A549 treated with AZD9567 at 1 μM for 4 hours (cell line): ENCODE data around the gene ZNF302. TPM values are rescaled to one million over a fixed set of nuclear protein-coding genes. Genes with fewer than 3 reads are reported as not detected.

Source experiments
- total RNA-seq: library from RNA; stranded (reverse); fragments of 200-300 nt; extraction: Qiagen RNA extraction; gene quantifications from 5 replicates; pipeline ENCODE4 v1.2.3, GENCODE V29; 2022; ENCODE audit not compliant: insufficient read depth

ZNF302 gene
- total RNA-seq: 12.9 to 18.7 TPM (median 16.7 TPM) in 5 replicates

GRCh38 chr19:34677386-34678084, at the start of gene ZNF302:
ZNF302 (plus strand) TSS chr19:34677678; CDS start chr19:34678805, 1,127 bp downstream.

GRCh38 chr19:34676697-34677385, 637 bp upstream of the ZNF302 start, which contains the start of gene SCGB2B2:
SCGB2B2 (minus strand) TSS chr19:34677159; CDS start chr19:34594563, 82,596 bp downstream.

GRCh38 chr19:34733746-34734536, 56.5 kb downstream of the ZNF302 start, which contains the start of gene ZNF181:
ZNF181 (plus strand) TSS chr19:34734243; CDS start chr19:34735038, 795 bp downstream.

Other genes starting within 250 kb of the ZNF302 start
- 235 to 432 TPM (median 246 TPM) in 5 replicates for gene UBA2, start 249.3 kb upstream of the ZNF302 start, total RNA-seq
- gene WTIP, start 195.9 kb upstream of the ZNF302 start, total RNA-seq: 21.3 to 36.7 TPM (median 32.4 TPM) in 5 replicates
- 0.08 to 0.20 TPM (median 0.12 TPM) in 4 of 5 replicates, not detected in the other for gene SCGB2B2, start 519 bp upstream of the ZNF302 start, total RNA-seq
- 8.5 to 10.6 TPM (median 9.5 TPM) in 5 replicates for gene ZNF181, start 56.6 kb downstream of the ZNF302 start, total RNA-seq
- 1.6 to 2.7 TPM (median 2.4 TPM) in 5 replicates for gene ZNF599, start 95.5 kb downstream of the ZNF302 start, total RNA-seq
- 5.3 to 6.1 TPM (median 5.6 TPM) in 5 replicates for gene ZNF30, start 249.2 kb downstream of the ZNF302 start, total RNA-seq